ENCODE results near the gene HS6ST2.

HS6ST2 gene

GRCh38 chrX:132618810-132619209, 339.6 kb downstream of the HS6ST2 start:
- H4K20me1 ChIP-seq (ENCODE audit: insufficient read depth, low read length) = no peaks in the 10 kb centered on the region
- H3K27ac ChIP-seq (ENCODE audit: low read depth, low read length, poor library complexity, severe bottlenecking) = no peak overlapping the region
- H3K27me3 ChIP-seq (ENCODE audit: insufficient read depth, low read length) = no peaks in the 10 kb centered on the region
- H3K9me2 ChIP-seq (ENCODE audit: low read depth, low read length) = no peaks in the 10 kb centered on the region
- H3K79me2 ChIP-seq (ENCODE audit: insufficient read depth, low read length) = no peaks in the 10 kb centered on the region
- H3K9ac ChIP-seq (ENCODE audit: low read length) = no peak overlapping the region
- no peak overlapping the region for H2AFZ ChIP-seq (ENCODE audit: low read length)
- H3F3A ChIP-seq (ENCODE audit: insufficient read depth, low read length) = no peaks in the 10 kb centered on the region
- H3K4me2 ChIP-seq (ENCODE audit: low read length) = no peak overlapping the region
- H3K4me1 ChIP-seq (ENCODE audit: insufficient read depth, low read length, severe bottlenecking) = peaks cover 13% of the 10 kb centered on the region
- H3K4me3 ChIP-seq (ENCODE audit: low read depth, low read length, poor library complexity, severe bottlenecking) = no peak overlapping the region
- H3K9me3 ChIP-seq (ENCODE audit: low read length) = no peaks in the 10 kb centered on the region
- no peaks in the 10 kb centered on the region for H3K36me3 ChIP-seq (ENCODE audit: insufficient read depth, low read length)
- TF ChIP-seq EZH2 (IDR thresholded peaks at IDR 0.05; ENCODE audit: borderline replicate concordance, low read length) = no peak
- no peak for TF ChIP-seq CTCF (IDR thresholded peaks at IDR 0.05; ENCODE audit: low read length)

GRCh38 chrX:132615391-132616131, 342.9 kb downstream of the HS6ST2 start:
- no peak overlapping the region for H3K4me3 ChIP-seq (ENCODE audit: low read depth, low read length, poor library complexity, severe bottlenecking)
- H3K4me2 ChIP-seq (ENCODE audit: low read length) = no peak overlapping the region
- H3K27me3 ChIP-seq (ENCODE audit: insufficient read depth, low read length) = no peaks in the 10 kb centered on the region
- no peak overlapping the region for H2AFZ ChIP-seq (ENCODE audit: low read length)
- H3K36me3 ChIP-seq (ENCODE audit: insufficient read depth, low read length) = no peaks in the 10 kb centered on the region
- no peaks in the 10 kb centered on the region for H4K20me1 ChIP-seq (ENCODE audit: insufficient read depth, low read length)
- no peak overlapping the region for H3K9ac ChIP-seq (ENCODE audit: low read length)
- no peaks in the 10 kb centered on the region for H3K4me1 ChIP-seq (ENCODE audit: insufficient read depth, low read length, severe bottlenecking)
- peak; percentile 55 for TF ChIP-seq CTCF (IDR thresholded peaks at IDR 0.05; ENCODE audit: low read length)
- no peak for TF ChIP-seq EZH2 (IDR thresholded peaks at IDR 0.05; ENCODE audit: borderline replicate concordance, low read length)
- no peaks in the 10 kb centered on the region for H3F3A ChIP-seq (ENCODE audit: insufficient read depth, low read length)
- H3K27ac ChIP-seq (ENCODE audit: low read depth, low read length, poor library complexity, severe bottlenecking) = no peak overlapping the region
- no peaks in the 10 kb centered on the region for H3K9me2 ChIP-seq (ENCODE audit: low read depth, low read length)
- no peaks in the 10 kb centered on the region for H3K9me3 ChIP-seq (ENCODE audit: low read length)
- H3K79me2 ChIP-seq (ENCODE audit: insufficient read depth, low read length) = no peaks in the 10 kb centered on the region

- no peaks in the 10 kb centered on the region for H3K27me3 ChIP-seq (ENCODE audit: insufficient read depth, low read length)
- no peak overlapping the region for H3K4me3 ChIP-seq (ENCODE audit: low read depth, low read length, poor library complexity, severe bottlenecking)
- H3K79me2 ChIP-seq (ENCODE audit: insufficient read depth, low read length) = no peaks in the 10 kb centered on the region
- no peaks in the 10 kb centered on the region for H3K9me2 ChIP-seq (ENCODE audit: low read depth, low read length)
- no peaks in the 10 kb centered on the region for H3K4me1 ChIP-seq (ENCODE audit: insufficient read depth, low read length, severe bottlenecking)
- H3K9ac ChIP-seq (ENCODE audit: low read length) = no peak overlapping the region
- TF ChIP-seq CTCF (IDR thresholded peaks at IDR 0.05; ENCODE audit: low read length) (peak; percentile 30; the same call in 1 of the 2 replicates), EZH2 (IDR thresholded peaks at IDR 0.05; ENCODE audit: borderline replicate concordance, low read length) (no peak)
- H3K27ac ChIP-seq (ENCODE audit: low read depth, low read length, poor library complexity, severe bottlenecking) = no peak overlapping the region
- no peaks in the 10 kb centered on the region for H3F3A ChIP-seq (ENCODE audit: insufficient read depth, low read length)
- no peak overlapping the region for H3K4me2 ChIP-seq (ENCODE audit: low read length)
- H4K20me1 ChIP-seq (ENCODE audit: insufficient read depth, low read length) = no peaks in the 10 kb centered on the region
- no peaks in the 10 kb centered on the region for H3K9me3 ChIP-seq (ENCODE audit: low read length)
- no peaks in the 10 kb centered on the region for H3K36me3 ChIP-seq (ENCODE audit: insufficient read depth, low read length)
- H2AFZ ChIP-seq (ENCODE audit: low read length) = no peak overlapping the region
Observed at GRCh38 chrX:132614297-132614696, 344.1 kb downstream of the HS6ST2 start.
